ENCODE measurements around the gene INSRR.

INSRR gene

DNA sequence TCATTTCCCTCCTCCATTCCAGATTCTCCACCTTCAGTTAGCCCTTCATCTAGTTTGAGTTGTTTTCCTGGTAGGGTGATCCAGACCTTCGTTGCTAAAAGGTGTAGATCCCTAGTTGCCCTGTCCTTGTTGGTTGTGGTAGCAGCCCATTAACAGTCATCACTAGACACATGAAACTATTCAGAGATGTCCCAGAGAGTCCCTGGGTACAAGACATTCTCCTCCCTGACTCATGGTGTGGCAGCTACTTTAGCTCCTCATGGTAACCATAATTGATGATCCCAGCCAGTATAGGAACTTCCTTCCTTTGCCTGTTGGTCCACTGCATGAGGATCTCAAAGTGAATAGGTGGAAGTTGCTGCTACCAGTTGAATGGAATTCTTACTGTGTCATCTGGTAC lies 36.2 kb downstream of the INSRR start:
- no peak for DNase-seq

DNA sequence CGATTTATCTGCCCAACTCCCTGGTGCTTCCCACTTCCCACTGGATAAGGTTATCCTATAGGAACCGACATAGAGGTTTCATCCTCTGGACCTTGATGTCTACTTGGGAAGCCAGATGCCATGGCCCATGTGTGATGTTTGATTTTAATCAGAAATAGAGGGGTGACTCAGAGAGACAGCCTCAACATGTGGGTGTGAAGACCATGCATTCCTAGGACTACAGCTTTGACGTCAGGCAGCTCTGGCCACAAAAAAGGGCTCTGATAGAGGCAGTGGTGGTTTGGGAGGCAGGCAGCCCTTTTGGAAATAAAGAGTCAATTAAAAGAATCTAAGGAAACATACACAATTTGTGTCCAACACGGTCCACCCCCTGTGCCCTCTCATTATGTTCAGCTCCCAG lies 37.1 kb downstream of the INSRR start:
- no peak for DNase-seq

DNA sequence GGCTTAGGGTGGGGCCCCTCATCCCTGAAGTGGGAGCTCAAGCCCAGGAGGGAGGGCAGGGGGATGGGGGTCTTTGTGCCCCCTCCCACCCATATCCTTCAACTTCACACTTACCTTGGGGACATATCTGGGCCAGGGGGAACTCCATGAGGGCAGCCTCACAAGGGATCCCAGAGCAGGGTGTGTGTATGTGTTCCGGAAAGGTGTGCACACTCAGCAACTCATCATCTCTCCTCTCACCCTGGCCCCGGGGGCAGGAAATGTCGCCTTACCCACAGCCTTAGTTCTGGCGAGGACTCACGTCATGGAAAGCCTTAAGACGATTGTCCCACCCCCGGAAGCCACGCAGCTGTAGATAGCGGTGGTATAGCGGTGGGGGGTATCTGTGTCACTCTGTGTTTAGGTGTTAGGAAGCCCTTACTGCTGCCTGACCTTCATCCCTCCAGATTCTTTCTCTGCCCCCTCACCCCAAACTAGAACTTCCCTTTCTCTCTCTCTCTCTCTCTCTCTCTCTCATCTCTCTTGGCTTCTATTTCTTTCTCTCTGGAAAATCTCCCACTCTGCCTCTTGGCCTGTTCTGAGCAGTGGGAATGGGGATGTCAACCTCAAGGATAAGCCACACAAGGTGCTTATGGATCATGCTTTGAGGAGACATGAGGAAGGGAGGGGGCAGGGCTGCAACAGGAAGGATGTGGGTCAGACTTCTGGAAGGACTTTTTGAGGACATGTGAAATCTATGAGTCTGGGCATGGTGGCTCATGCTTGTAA lies 42.2 kb downstream of the INSRR start, which contains the start of gene SH2D2A:
Gene SH2D2A (minus strand): TSS at position 288 of the 768 bp plus-strand sequence. CDS start 140 bp downstream, at position 148.
- peak; percentile 52 for DNase-seq

DNA sequence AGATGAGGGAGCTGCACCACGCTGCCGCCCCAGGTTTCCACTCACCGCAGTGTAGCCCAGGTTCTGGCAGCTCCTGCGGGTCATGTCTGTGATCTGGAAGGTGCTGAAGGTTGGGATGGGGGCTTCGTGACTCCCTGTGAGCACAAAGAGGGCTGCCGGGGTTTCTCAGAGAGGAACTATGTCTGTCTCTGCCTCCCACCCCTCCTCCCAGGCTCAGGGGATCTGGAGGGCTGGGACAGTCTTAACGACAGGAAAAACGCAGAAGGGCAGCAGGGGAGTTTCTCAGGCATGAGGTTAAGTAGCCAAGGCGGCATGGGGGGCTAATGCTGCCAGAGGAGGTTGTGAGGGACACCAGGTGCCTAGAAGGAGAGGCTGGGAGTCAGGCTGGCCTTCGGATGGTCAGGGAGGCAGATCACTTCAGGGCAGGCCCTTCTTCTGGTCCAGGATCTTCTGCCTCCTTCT lies 42.9 kb downstream of the INSRR start:
- peak; percentile 36 for DNase-seq

DNA sequence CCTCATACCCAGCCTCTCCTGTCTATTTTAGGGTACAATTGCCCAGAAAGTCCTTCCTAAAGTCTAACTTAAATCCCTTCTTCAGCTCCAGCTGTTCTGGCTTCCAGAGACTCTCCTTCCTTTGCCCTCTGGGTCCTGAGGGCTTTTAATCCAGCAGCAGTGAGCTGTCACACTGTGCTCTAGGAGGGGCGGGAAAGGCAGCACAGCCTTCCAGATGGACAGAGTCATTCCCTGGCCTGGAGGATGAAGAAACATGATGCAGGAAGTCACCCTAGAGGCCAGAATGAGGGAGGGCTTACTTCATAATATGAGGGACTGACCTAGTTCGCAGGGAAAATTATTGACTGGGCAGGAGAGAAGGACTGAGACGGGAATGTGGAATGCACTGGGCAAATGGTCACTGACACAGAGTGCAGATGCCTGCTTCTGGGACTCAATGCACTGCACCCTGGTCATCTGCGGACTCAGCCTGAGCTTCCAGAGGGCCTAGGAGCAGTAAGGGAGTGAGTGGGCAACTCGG lies 43.5 kb downstream of the INSRR start:
- DNase-seq: peak; percentile 90

DNA sequence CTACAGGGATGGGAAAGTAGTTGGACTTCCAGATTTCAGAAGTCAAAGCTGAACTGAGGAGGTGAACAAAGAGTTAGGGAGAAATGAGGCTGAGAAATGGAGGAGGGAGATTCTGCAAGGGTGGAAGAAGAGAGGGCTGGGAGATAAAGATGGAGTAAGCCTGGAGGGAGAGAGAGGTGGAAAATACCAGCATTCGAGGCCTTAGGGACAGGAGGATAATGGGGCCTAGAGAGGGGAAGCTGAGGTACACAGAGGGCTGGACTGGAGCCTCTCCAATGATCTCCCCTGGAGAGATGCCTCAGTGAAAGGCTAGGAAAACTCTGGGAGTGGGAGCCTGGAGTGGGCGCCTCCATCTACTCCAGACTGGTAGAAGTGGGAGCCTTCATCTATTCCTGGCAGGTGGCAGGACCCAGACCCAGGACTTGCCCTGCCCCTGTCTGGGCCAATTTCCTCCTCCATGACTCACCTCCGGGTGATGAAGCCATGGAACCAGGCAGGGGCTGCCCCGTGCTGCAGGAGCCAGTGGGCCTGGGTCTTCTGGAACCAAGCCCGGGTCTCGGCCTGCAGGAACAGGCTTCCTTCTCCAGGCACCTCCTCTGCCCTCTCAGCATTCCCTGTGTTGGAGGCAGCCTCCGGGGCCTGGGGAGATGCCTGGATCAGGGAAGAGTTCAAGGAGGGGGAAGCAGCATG lies 44.2 kb downstream of the INSRR start:
- no peak for DNase-seq

DNA sequence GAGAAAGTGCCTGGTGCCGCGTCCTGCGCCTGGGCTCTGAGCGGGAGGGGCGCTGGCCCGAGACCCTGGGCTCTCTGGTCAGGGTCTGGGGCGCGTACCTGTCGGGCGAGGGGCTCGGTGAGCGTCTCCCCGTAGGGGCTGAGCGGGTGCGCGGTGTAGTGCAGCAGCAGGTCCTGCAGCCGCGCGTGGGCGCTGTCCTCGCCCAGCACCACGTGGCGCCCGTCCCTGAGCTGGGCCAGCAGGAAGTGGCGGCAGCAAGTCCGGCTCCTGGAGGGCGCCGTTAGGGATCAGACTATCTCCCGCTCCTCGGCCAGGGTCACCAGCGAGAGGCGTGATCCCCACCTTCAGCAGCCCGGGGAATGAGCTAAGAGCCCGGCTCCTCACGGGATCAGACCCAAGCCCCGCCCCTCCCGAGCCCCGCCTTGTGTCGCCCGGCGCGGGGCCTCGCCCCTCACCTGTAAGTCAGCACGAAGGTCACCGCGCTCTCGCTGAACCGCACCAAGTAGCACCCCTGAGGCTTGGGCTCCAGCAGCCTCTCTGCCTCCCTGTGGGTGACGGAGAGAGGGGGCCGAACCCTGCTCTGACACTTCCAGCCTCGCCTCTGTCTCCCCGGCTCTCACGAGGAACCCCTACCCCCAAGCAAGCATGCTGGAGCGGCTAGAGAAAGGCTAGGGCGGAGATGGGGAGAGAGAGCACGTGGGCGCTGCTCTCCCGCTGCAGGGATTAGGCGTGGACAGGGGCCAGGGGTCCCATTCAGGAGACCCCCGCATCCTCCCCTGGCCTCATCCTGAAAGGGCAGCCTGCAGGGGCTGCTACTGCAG lies 45.0 kb downstream of the INSRR start:
- peak; percentile 92 for DNase-seq

DNA sequence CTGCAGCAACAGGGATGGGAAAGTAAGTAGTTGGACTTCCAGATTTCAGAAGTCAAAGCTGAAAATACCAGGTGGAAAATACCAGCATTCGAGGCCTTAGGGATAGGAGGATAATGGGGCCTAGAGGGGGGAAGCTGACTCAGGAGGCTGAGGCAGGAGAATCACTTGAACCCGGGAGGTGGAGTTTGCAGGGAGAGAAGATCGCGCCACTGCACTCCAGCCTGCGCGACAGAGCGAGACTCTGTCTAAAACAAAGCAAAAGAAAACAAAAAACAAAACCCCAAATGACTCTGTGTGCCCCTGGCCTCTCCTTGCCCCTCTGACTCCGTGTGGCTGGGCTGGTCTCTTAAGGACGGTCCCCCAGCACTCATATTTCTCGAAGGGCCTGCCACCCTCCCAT lies 45.6 kb downstream of the INSRR start:
- DNase-seq: no peak

DNA sequence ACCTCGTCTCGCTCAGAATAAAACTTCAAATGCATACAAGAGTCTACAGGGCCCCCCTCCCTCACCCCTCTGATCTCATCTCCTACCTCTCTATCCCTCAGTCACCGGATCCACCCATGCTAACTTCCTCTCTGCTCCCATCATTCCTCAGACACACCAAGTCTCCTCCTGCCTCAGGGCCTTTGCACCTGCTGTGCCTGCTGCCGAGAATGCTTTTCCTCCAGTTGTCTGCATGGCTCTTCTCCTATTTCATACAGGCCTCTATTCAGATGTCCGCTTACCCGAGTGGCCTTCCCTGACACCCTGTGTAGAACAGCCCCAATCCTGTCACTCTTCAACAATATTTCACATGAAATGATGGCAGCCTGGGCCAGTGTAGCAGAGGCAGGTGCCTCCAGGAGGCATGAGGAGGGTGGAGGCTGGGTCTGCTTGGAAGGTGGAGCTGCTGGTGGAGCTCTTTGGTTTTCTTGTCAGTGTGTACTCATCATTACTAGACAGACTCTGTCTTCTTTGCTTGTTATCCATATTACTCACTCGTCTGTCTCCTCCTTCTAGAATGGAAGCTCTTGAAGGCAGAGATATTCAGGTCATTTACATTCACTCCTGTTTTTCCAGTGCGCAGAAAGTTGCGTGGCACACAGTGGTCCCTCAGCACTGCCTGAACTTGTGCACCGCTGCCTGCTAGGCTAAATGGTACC lies 46.5 kb downstream of the INSRR start:
- DNase-seq: no peak

DNA sequence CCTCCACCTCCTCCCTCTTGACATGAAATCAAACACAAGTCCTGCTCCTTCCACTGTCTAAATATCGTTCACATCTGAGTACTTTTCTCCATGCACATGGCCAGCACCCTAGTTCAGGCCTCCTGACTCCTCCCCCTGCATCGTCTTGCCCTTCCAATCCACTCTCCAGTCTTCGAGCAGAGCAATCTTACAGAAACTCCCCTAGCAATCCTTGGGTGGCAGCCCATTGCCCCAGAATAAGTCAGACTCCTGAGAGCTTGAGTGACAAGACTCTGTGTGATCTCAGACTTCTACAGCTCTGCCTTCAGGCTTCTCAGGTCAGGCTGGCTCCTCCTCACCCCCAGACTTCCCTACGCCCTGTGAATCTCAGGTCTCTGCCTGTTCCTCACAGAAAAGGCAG lies 47.7 kb downstream of the INSRR start:
- peak; percentile 60 for DNase-seq

DNA sequence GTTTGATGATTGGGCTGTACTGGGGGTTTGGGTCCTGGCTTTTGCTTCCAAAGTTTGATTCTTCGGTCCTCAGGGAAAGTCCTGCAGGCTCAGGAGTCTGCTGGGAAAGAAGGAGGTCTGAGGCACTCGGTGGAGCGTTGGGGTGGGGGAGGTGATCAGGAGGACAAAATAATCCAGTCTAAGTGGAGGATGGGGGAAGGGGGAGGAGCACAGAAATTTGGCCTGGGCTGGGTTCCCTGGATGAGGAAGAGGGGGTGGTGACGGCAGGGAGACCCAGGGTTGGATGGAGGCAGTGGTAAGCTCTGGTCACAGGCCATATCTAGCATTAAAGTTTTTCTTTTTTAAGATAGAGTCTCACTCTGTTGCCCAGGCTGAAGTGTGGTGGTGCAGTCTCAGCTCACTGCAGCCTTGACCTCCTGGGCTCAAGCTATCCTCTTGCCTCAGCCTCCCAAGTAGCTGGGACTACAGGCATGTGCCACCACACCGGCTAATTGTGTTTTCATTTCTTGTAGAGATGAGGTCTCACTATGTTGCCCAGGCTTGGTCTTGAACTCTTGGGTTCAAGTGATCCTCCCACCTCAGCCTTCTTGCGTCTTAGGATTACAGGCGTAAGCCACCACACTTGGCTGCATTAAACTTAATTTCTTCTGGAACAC lies 49.1 kb downstream of the INSRR start:
- peak; percentile 91 for DNase-seq

DNA sequence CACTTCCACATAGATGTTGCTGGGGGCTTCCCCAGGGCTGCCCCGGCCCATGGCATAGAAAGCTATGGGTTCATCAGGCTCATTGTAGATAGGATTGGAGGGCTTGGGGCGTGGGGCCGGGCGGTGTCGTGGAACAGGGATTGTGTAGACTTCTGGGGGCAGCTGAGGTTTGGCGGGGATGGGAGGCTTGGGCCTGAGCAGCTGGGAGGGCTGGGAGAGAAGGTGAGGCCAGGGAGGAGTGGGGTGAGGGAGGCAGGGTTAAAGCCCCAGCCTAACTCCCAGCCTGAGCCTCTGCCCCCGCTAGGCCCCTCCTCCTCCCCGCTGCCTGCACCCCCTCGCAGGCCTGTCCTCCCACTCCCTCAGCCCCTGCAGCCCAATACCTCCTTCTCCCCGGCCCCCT lies 49.6 kb downstream of the INSRR start:
- peak; percentile 91 for DNase-seq

DNA sequence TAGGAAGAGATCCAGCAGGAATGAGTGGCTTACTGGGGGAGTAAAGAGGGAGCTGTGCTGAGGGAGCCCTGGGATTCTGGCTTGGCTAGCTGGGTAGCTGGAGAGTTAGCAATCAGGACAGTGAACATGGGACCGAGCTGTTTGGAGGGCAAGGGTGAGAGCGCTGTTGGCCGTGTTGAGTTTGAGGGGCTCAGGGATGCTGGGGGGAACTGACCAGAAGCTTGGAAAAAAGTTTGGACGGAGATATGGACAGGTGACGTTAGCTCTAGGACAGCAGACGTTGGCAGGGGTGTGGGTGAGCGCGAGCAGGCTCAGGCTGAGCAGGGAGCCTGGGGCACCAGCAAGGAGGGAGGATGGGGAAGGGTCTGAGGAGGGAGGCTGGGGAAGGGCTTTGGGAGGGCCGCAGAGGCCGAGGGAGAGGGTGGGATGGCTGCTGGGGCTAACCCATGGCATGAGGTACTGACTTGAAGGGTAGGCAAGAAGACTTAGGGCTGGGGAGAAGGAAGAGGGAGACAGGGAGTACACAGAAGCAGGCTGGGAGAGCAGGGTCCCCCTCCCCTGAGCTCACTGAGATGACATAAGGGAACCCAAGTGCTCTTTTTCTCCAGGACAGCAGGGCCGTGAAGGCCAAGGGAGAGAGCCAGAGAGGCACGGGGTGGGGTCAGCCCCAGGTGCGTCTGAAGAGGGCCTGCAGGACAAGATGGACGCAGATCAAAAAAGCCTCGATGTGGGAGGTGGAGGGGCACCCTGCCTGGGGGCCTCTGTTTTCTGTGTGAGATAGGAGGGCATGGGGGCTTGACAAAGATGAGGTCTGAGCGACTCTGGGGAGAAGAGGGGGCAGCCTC lies 50.5 kb downstream of the INSRR start:
- no peak for DNase-seq

DNA sequence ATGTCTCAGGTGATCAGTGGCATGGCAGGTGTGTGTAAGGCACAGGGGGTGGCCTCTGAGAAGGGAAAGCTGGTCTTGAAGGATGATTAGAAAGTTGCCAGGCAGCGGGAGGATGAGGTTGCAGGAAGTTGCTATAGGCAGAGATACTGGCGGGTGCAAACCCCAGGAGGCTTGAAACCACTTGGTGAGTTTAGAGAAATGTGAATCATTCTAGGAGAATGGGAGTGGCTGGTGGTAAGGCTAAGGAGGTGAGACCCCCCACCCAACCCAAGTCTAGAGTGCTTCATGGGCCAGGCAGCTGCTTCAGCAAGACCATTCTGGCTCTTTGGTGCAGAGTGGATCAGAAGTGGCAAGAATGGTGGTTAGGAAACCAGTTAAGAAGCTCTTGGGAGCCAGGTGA lies 51.3 kb downstream of the INSRR start:
- DNase-seq: no peak

DNA sequence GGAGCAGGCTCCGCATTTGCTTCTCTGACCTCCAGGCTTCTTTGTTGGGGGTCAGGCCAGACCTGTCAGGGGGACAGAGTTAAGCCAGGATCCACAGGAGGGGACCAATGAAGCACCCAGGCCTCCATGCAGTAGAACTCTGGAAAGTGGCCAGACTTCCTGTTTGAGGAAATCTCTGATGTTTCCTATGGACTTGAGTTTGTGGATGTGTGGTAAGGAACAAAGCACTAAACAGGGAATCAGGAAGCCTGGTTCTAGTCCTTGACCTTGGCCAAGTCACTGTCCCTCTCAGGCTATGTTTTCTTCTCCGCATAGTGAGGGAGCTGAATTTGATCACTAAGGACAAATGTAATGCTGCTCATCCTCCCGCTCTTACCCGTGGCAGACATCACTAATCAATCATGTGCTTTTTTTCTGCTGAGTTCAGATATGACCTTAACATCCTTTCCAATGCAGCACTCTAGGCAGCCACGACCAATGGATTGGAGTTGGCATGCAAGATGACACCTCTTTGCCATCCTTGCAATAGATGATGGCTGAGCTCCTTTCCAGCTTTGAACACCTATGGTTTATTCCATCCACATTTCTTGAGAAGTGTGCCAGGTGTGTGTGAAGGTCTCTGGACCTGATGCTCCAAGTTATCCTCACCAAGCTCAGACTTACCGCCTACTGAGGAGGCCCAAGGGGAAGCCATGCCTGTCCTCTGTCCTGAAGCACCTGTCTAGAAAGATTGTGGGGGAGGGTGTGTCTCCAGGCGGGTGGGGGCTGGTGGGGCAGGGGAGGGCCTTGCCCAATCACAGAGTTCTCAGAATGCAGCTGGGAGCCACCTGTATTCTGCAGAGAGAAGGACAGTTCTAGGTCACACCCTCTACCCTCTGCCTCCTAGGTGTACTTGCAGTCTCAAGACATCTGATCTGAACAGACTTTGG lies 52.1 kb downstream of the INSRR start:
- DNase-seq: no peak

DNA sequence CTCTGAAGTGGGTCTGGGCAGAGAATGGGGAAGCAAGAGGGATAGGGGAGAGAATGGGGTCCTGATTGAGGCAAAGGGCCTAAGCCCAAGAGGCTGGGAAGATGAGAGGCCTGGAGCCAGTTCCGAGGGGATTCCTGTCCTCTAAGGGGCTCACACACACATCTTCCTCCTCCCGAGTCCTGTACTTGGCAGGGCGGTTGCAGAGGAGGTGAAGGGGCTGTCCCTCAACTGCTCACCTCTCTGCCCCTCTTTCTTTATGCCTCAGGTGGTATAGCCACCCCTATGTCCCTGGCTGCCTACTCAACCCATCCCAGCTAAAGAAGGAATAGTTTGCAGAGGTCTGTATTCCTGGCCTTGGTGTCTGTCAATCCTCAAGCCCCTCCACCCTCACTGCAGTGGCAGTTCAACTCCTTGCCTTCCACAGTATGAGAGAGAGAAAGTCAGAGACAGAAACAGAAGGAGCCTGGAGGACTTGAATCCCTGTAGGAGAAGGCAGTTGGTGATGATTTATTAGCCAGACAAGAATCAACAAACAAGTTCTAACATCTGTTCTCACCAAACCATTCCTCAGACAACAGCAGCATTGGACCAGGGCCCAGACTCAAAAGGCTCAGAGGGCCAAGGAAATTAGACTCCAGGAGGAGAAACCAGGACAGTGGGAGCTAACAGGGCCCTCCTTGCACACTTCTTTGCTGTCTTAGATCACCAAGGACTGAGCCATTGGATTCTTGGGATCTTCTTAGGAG lies 53.0 kb downstream of the INSRR start:
- DNase-seq: peak; percentile 73

DNA sequence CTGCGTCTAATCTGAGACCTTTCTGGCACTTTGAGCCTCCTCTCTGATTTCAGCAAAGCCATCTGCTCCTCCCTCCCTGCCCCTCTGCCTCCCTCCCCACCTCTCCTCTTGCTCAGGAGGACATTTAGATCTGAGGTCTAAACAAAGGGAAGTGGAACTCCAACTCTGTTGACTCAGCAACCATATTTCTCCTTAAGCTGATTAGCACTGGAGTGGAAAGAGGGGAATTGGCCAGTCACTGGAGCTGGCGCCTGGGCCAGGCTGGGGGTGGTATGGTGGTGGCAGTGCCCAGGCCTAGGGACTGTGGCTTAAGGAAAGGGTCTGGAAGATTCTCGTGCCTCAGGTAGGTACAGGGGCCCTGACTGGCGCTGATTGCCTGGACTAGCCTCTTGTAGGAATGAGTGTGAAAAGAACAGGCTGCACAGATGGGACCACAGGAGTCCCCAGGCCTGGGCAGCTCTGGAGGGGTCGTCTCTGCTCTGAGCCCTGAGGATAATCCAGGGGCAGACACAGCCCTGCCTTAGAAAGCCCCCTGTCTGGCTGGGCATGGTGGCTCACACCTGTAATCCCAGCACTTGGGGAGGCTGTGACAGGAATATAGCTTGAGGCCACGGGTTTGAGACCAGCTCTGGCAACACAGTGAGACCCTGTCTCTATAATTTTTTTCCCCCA lies 54.2 kb downstream of the INSRR start:
- DNase-seq: peak; percentile 99

DNA sequence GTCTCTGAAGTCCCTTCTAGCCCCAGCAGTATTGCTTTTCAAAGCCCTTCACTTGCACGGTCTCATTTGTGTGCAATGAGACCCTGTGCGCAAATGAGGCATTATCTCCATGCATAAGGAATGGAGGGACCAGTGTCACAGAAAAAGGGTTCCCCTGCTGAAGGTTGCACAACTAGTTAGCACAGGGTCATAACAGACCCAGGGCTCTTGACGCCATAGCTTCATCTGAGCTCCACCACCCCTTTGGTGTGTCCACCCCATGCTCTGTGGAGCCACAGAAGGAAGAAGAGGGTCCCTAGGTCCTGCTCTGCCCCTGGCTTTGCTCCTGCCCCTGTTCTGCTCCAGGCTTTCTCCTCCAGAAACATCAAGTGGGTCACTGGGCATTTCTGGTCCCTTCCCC lies 54.9 kb downstream of the INSRR start:
- peak; percentile 74 for DNase-seq

All from NCI-H82 (cell line).